SK-N-SH treated with all-trans-retinoic acid at 6 μM for 48 hours (cell line): ENCODE results near the gene CPA1.

Experiments
- ARNTL ChIP-seq: fragments of 450-650 bp; formaldehyde crosslinking; IDR thresholded peaks from 2 replicates; pipeline ENCODE4 v1.5.0; 2020; ENCODE audit warnings: low read depth, mild to moderate bottlenecking, moderate library complexity, borderline replicate concordance
- CSRNP3 ChIP-seq: fragments of 250-450 bp; sonication (Bioruptor Pico); IDR thresholded peaks from 2 replicates; pipeline ENCODE4 v1.5.1; 2021; ENCODE audit warnings: mild to moderate bottlenecking, moderate library complexity
- OSR1 ChIP-seq: fragments of 250-450 bp; sonication (Bioruptor Pico); IDR thresholded peaks from 2 replicates; pipeline ENCODE4 v1.8.0; 2022; ENCODE audit warnings: moderate library complexity, mild to moderate bottlenecking, inconsistent platforms
- PATZ1 ChIP-seq: fragments of 250-450 bp; sonication (Bioruptor Pico); IDR thresholded peaks from 2 replicates; pipeline ENCODE4 v1.8.0; 2020; ENCODE audit warnings: mild to moderate bottlenecking, moderate library complexity, borderline replicate concordance
- ZFP30 ChIP-seq: fragments of 450-650 bp; formaldehyde crosslinking; IDR thresholded peaks from 2 replicates; pipeline ENCODE4 v1.5.0; 2022; ENCODE audit warnings: mild to moderate bottlenecking, moderate library complexity
- ZNF565 ChIP-seq: fragments of 450-650 bp; formaldehyde crosslinking; conservative IDR thresholded peaks from 2 replicates; pipeline ENCODE4 v1.5.0; 2020; ENCODE audit warnings: low read depth, mild to moderate bottlenecking, moderate library complexity
- ZNF70 ChIP-seq: fragments of 450-650 bp; formaldehyde crosslinking; IDR thresholded peaks from 2 replicates; pipeline ENCODE4 v1.5.0; 2020; ENCODE audit warnings: mild to moderate bottlenecking, moderate library complexity
- ZNF8 ChIP-seq: fragments of 450-650 bp; formaldehyde crosslinking; IDR thresholded peaks from 2 replicates; pipeline ENCODE4 v1.5.0; 2020; ENCODE audit warnings: mild to moderate bottlenecking, moderate library complexity
- TF ChIP-seq, protein P1 (sequence below): fragments of 250-450 bp; sonication (Bioruptor Pico); IDR thresholded peaks from 2 replicates; pipeline ENCODE4 v1.5.1; 2020; ENCODE audit warnings: low read depth, mild to moderate bottlenecking, moderate library complexity

DNA sequence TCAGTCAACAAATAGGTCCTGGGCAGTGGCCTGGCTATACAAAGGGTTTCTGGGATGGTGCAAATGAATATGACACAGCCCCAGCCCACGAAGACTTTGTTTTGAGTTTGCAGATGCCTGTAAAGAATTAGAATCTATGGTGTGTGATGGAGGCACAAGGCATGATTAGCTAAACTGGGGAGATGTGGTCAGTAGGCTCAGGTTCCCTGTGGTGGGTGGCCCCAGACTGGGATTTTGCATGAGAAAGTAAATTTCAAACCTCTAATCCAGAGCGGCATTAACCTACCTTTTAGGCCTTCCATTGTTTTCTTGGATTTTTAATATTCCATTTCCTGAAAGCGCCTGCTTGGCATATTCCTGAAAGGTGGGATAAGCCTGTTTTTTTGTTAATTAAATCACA is 42.1 kb upstream of the CPA1 start:
- no peak for TF ChIP-seq OSR1
- TF ChIP-seq CSRNP3 (CRISPR knock-in tag), result no peak
- TF ChIP-seq, protein P1, sequence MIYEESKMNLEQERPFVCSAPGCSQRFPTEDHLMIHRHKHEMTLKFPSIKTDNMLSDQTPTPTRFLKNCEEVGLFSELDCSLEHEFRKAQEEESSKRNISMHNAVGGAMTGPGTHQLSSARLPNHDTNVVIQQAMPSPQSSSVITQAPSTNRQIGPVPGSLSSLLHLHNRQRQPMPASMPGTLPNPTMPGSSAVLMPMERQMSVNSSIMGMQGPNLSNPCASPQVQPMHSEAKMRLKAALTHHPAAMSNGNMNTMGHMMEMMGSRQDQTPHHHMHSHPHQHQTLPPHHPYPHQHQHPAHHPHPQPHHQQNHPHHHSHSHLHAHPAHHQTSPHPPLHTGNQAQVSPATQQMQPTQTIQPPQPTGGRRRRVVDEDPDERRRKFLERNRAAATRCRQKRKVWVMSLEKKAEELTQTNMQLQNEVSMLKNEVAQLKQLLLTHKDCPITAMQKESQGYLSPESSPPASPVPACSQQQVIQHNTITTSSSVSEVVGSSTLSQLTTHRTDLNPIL (CRISPR knock-in tag), result no peak
- no peak for TF ChIP-seq ZFP30
- no peak for TF ChIP-seq ZNF8 (CRISPR knock-in tag)
- TF ChIP-seq ZNF565, result no peak
- TF ChIP-seq ZNF70 (CRISPR knock-in tag), result no peak
- no peak for TF ChIP-seq PATZ1
- no peak for TF ChIP-seq ARNTL (CRISPR knock-in tag)
